Activated naive CD4-positive, alpha-beta T cell treated with anti-CD3 and anti-CD28 coated beads, Interleukin-2, amount 50 U/mL, for 72 hours (primary cell): ENCODE results near the gene ABCC4. TPM values are rescaled to one million over a fixed set of nuclear protein-coding genes. Genes with fewer than 3 reads are reported as not detected.

Source experiments
- ATAC-seq, 2 donors: fragments of 150-1000 bp; cut with Tn5 transposase; 2 replicates each; pipeline ENCODE4 v1.10.0; 2021; ENCODE audit warnings: mild to moderate bottlenecking in 2 of 2, moderate library complexity in 2 of 2
- DNase-seq, 2 donors: peaks; one replicate each; pipeline ENCODE4 v3.0.0; 2021 to 2022; ENCODE audit warnings: low spot score in 2 of 2
- H3K27ac Mint-ChIP-seq, 2 donors: one replicate each; pipeline ENCODE4 v1.8.0; 2022; ENCODE audit warnings: mild to moderate bottlenecking in 2 of 2, mixed read lengths in 2 of 2
- H3K36me3 Mint-ChIP-seq, 2 donors: one replicate each; pipeline ENCODE4 v1.8.0; 2022; ENCODE audit warnings: mixed read lengths in 2 of 2
- H3K9me3 Mint-ChIP-seq, 2 donors: one replicate each; pipeline ENCODE4 v1.8.0; 2022; ENCODE audit warnings: mixed read lengths in 2 of 2
- total RNA-seq, 2 donors: library from RNA; stranded (reverse); gene quantifications; one replicate each; pipeline ENCODE4 v1.2.3, GENCODE V29; 2022

ABCC4 gene
- total RNA-seq, 2 donors from 2014 or later = 6.2 to 11.2 TPM

DNA sequence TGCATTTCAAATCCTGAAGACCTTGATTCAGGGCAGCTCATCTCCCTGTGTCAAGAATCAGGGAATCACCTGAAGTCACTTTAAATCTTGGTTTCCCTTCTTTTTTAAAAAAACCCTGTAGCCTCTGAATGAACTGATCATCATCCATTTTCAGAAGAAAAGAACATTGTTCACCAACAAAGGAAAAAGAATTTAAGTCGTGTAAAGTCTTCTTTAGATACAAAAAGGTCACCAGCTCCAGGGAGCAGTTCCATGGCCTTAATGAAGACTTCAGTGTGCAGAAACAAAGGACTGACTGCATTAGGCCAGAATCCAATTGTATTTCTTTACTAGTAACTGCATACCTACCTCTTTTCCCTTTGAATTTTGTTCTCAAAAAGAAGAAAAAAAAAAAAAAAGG, 245.0 kb downstream of the ABCC4 start:
- Mint-ChIP-seq H3K36me3 (peaks cover 0 to 6% of the 10 kb centered on the region in 2 donors), H3K27ac (no peak overlapping the region), H3K9me3 (no peaks in the 10 kb centered on the region)
- DNase-seq = no peak
- no peak for ATAC-seq

DNA sequence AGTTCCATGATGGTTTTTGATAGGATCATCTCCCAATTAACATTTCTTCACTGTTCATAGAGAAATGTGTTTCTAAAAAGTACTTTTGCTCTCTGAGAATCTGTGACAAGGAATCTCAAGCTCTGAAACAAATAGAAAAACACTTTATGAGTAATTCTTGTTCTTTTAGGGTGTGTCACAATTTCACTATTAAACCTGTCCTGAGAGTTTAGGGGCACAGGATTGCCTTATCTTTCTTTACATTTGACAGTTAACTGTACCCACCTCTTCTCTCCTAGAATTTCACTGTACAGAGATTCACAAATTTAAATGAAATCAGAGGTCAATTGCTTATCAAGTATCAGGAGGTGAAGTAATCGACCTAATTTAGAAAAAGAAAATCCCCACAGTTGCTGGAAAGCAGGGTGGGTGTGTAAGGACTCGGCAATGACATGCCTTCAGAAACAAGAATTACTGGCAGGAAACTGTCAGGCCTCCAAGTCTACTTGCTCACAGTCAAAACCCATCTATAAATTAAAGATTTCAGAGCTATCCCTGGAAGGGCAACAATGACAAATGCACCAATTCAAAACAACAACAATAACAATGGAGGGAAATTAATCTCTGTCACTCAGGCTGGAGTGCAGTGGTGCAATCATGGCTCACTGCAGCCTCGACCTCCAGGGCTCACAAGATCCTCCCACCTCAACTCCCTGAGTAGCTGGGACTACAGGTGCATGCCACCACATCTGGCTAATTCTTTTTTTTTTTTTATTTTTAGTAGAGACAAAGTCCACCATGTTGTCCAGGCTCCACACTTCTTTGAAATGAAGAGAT, 250.2 kb downstream of the ABCC4 start:
- H3K27ac Mint-ChIP-seq = peak overlapping the region; percentile 83 to 91
- peak; percentile 77 to 86 for ATAC-seq
- peaks cover 0 to 3% of the 10 kb centered on the region in 2 donors for H3K36me3 Mint-ChIP-seq
- no peaks in the 10 kb centered on the region for H3K9me3 Mint-ChIP-seq
- peak in 1 of 2 donors; percentile 13 for DNase-seq

GRCh38 chr13:95049772-95050171, 251.5 kb downstream of the ABCC4 start:
- H3K27ac Mint-ChIP-seq = peak overlapping the region; percentile 79 to 83
- H3K36me3 Mint-ChIP-seq = no peaks in the 10 kb centered on the region
- ATAC-seq = peak; percentile 65 to 67

DNA sequence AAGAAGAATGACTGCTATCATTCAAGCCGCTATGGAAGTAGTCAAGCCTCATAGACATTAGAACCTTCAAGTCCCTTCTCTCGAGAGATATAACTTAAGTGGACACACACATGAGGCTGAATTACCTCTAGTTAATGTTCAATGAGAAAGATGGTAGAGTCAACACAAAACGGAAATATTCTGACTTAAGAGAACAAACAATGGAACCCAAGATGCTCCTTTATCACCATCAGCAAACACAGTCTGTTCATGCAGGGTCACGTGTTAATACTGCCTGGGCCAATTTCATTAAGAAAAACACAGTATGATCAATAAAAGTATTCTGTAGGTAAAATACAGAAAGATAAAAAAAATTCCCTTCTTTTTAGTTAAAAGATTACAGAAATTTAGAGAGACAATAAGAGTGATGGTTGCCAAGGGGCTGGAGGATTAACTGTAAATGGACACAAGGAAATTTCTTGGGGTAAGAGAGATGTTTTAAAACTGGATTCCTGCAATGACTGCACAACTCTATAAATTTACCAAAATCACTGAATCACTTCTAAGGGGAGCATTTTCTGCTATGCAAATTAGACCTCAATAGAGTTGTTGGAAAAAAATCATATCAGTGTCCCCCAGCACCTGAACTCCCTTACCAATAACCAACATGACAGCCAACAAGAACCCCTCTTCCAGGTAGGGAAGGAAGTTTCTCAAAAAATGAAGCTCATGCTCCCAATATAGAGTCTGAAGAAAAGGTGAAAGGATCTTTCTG, 256.6 kb downstream of the ABCC4 start:
- H3K27ac Mint-ChIP-seq = no peak overlapping the region
- peaks cover 13 to 27% of the 10 kb centered on the region in 2 donors for H3K36me3 Mint-ChIP-seq
- DNase-seq (no peak), ATAC-seq (peak in 1 of 2 donors; percentile 65)
- H3K9me3 Mint-ChIP-seq = peaks cover 3 to 4% of the 10 kb centered on the region in 2 donors

More at GRCh38 chr13:95049772-95050171, 251.5 kb downstream of the ABCC4 start:
- H3K9me3 Mint-ChIP-seq = peaks cover 0 to 4% of the 10 kb centered on the region in 2 donors
- DNase-seq = no peak

GRCh38 chr13:95039415-95039814, 261.8 kb downstream of the ABCC4 start:
- peaks cover 17 to 30% of the 10 kb centered on the region in 2 donors for H3K36me3 Mint-ChIP-seq

GRCh38 chr13:95038949-95039348, 262.3 kb downstream of the ABCC4 start:
- Mint-ChIP-seq H3K9me3 (peaks cover 0 to 3% of the 10 kb centered on the region in 2 donors), H3K27ac (no peak overlapping the region), H3K36me3 (peaks cover 22 to 34% of the 10 kb centered on the region in 2 donors)
- DNase-seq (no peak), ATAC-seq (no peak)

More at GRCh38 chr13:95039415-95039814, 261.8 kb downstream of the ABCC4 start:
- Mint-ChIP-seq H3K9me3 (peaks cover 0 to 3% of the 10 kb centered on the region in 2 donors), H3K27ac (no peak overlapping the region)
- ATAC-seq (no peak), DNase-seq (no peak)

GRCh38 chr13:95035311-95036109, 265.7 kb downstream of the ABCC4 start:
- no peak for DNase-seq
- H3K9me3 Mint-ChIP-seq = no peaks in the 10 kb centered on the region
- peaks cover 10 to 11% of the 10 kb centered on the region in 2 donors for H3K36me3 Mint-ChIP-seq
- ATAC-seq = no peak
- H3K27ac Mint-ChIP-seq = no peak overlapping the region

DNA sequence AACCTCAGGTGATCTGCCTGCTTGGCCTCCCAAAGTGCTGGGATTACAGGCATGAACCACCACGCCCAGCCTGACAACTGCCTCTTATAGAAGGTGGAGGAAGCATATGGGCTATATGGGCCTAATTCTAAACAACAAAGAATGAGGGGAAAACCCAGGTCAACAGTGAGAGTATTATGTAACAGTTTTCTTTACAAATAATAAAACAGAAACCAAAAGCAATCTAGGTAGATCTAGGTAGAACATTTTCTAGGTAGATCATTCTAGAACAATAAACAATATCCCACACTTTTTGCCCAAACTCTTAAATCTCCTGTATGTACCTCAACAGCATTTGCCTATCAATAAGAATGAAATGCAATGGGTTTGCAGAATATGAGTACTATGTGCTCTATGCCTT, 267.4 kb downstream of the ABCC4 start:
- DNase-seq = no peak
- peaks cover 7 to 8% of the 10 kb centered on the region in 2 donors for H3K36me3 Mint-ChIP-seq
- H3K27ac Mint-ChIP-seq = no peak overlapping the region
- H3K9me3 Mint-ChIP-seq = no peaks in the 10 kb centered on the region
- no peak for ATAC-seq

DNA sequence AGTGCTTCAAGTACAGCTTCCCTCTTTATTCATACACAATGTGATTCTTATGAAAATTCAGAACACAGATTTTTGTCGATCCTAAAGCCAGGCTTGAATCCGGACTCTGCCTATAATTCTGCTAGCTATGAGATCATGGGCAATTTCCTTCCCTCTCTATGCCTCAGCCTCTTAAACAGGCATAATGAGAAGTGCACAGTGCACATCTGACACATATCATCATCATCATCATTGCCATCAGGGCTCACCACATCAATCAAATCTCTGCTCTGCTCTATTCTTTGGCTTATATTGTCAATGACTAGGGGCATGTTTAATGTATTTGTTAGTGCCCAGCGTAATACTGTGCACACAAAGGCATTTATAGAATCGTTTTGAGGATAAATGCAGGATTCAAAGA, 269.1 kb downstream of the ABCC4 start:
- Mint-ChIP-seq H3K36me3 (peaks cover 7 to 13% of the 10 kb centered on the region in 2 donors), H3K27ac (no peak overlapping the region), H3K9me3 (no peaks in the 10 kb centered on the region)
- DNase-seq (no peak), ATAC-seq (no peak)

GRCh38 chr13:95030821-95031343, 270.4 kb downstream of the ABCC4 start:
- DNase-seq (no peak), ATAC-seq (no peak)
- Mint-ChIP-seq H3K9me3 (no peaks in the 10 kb centered on the region), H3K27ac (no peak overlapping the region), H3K36me3 (peaks cover 8 to 13% of the 10 kb centered on the region in 2 donors)

GRCh38 chr13:95027638-95028037, 273.6 kb downstream of the ABCC4 start:
- DNase-seq (no peak), ATAC-seq (no peak)
- H3K36me3 Mint-ChIP-seq = peaks cover 11 to 15% of the 10 kb centered on the region in 2 donors
- H3K27ac Mint-ChIP-seq = no peak overlapping the region
- H3K9me3 Mint-ChIP-seq = peaks cover 0 to 4% of the 10 kb centered on the region in 2 donors

DNA sequence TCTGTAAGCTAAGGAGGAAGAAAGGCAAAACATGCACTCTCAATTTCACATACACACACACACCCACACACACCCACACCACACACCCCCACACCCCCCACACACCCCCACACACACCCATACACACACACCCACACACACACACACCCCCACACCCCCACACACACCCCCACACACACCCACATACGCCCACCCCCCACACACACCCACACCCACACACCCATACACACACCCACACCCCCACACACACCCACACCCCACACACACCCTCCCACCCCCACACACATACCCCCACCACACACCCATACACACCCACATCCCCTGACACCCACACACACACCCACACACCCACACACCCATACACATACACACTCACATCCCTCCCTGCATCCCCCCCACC, 276.1 kb downstream of the ABCC4 start:
- DNase-seq = no peak
- H3K9me3 Mint-ChIP-seq = peaks cover 0 to 4% of the 10 kb centered on the region in 2 donors
- ATAC-seq = no peak
- H3K36me3 Mint-ChIP-seq = peaks cover 11 to 19% of the 10 kb centered on the region in 2 donors
- no peak overlapping the region for H3K27ac Mint-ChIP-seq

DNA sequence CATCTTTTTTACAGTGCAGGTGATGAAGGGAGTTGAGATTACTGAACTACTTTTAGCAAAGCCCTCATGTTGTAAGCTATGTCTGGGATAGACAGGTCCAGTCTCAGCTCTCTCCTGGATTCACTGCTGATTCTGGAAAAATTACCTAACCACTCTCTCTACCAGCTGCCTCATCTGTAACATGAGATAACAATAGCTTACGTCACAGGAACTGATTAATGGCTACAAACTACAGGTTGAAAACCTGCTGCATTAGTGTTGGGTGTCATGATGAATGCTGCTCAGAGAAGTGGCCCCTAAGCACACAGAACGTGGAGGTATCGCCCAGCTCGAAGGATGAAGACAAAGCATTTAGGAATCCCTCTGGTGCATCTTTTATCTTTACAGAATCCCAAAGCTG, 277.8 kb downstream of the ABCC4 start:
- ATAC-seq = no peak
- DNase-seq = no peak
- Mint-ChIP-seq H3K36me3 (peaks cover 17 to 28% of the 10 kb centered on the region in 2 donors), H3K27ac (peak overlapping the region in 1 of 2 donors; percentile 46), H3K9me3 (peaks cover 3 to 8% of the 10 kb centered on the region in 2 donors)

DNA sequence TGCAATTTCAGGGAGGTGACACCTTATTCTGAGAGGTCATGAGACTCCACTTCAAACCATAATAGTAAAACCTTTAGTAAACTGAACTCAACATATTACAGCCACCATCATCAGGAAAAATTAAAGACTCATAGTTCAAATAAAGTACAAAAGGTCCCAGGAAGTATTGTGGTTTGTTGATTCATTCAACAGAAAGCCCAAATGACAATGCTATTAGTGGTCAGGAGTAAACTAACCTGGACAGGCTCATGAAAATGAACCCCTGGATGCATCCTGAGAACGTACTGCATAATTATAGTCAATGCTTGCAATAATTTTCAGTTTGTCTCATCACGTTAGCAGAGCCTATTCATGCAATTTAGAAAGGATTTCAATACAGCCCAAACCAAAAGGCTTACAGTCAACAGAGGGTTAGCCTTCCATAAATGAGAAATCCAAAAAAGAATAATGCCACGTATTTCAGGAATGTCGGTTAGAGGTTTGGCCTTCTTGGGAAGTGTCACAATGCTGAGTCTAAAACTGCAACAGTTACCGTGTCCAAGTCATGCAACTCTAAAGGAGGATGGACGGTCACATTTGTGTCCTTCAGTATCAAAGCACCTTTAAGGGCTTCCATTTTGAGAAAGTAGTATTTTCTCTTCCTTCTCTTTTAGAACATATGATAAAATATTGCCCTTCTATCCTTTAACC, 280.8 kb downstream of the ABCC4 start:
- Mint-ChIP-seq H3K27ac (no peak overlapping the region), H3K9me3 (peaks cover 4 to 5% of the 10 kb centered on the region in 2 donors), H3K36me3 (peaks cover 14 to 25% of the 10 kb centered on the region in 2 donors)
- no peak for DNase-seq
- ATAC-seq = no peak

DNA sequence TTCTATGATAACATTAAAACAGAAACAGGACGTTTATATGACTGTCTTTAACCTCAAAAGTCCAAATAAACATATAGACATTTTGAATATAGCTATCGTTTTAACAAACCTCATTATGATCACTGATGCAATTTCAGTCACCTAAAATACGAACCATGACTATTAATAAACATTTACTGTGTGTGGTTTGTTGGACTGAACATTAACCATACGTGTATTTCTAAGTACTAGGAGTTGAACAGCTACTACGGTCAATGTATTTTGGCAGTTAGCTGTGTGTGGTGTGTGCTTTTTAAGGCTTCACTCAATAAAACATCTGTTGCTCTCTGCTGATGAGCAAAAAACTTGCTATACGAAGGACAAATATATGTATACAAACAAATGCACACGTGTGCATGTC, 281.4 kb downstream of the ABCC4 start:
- DNase-seq (no peak), ATAC-seq (no peak)
- Mint-ChIP-seq H3K36me3 (peaks cover 14 to 25% of the 10 kb centered on the region in 2 donors), H3K27ac (no peak overlapping the region), H3K9me3 (peaks cover 4% of the 10 kb centered on the region in 2 donors)

DNA sequence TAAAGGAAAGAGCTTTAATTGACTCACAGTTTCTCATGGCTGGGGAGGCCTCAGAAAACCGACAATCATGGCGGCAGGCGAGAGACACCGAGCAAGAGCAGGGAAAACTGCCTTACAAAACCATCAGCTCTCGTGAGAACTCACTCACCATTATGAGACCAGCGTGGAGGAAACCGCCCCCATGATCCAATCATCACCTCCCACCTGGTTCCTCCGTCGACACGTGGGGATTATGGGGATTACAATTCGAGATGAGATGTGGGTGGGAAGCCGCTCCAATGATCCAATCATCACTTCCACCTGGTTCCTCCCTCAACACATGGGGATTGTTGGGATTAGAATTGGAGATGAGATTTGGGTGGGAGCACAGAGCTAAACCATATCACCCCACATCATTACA, 293.9 kb downstream of the ABCC4 start:
- no peak for DNase-seq
- Mint-ChIP-seq H3K36me3 (peaks cover 0 to 2% of the 10 kb centered on the region in 2 donors), H3K9me3 (no peaks in the 10 kb centered on the region), H3K27ac (no peak overlapping the region)
- ATAC-seq = no peak
